Activated effector memory CD4-positive, alpha-beta T cell treated with Interleukin-2 at 50 U/mL for 16 hours (primary cell): ENCODE data around the gene C5orf63.
"Not testable (repeated sequence)": the region's sequence is repeated elsewhere in the genome, so short reads cannot be mapped to it uniquely, and the experiment has no call there.

ENCODE experiments used
- DNase-seq: peaks from one replicate; pipeline ENCODE4 v3.0.0-alpha.2; 2020

Gene C5orf63

DNA sequence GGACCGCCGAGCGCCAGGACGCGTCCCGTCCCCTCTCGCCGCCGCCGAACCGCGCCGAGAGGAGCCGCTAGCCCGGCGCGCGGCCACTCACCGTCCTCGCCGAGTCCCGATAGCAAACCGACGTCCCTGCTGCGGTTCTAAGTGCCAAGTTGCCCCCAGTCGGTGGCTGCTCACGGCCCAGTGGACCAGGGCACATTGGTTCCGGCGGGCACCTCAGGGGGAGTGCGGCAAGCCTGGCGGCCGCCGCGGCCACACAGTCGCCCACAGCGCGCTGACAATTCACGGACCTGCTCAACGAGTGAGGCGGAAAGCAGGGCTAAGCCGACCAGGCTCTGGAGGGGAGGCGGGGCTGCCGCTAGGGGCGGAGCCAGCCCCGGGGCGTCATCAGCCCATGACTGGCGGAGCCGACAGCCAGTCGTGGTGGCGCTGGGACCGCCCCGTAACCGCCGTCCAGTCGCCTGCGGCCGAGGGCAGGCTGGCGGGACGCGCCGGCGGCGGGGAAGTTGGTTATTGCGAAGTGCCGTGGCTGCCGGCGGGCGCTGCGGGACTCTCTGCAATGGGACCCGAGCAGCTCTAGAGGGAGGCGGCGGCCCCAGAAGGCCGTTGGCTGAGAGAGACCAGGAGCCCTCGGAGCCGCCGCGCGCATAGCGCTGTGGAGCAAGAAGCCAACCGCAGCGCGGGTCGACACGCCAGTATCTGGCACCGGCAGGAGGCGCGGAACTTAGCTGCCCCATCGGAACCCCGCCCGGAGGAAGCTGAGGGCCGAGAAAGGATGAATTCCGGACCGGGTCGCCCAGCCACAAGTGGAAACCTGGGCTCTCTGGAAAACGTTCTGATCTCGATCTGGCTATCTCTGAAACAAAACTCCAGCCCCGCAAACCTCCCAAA is 42.8 kb downstream of the C5orf63 start, which contains the start of gene MARCHF3:
Gene MARCHF3 (minus strand): TSS at position 300 of the 888 bp plus-strand sequence. CDS start 112,387 bp downstream, outside the sequence.
- peak; percentile 92 for DNase-seq

DNA sequence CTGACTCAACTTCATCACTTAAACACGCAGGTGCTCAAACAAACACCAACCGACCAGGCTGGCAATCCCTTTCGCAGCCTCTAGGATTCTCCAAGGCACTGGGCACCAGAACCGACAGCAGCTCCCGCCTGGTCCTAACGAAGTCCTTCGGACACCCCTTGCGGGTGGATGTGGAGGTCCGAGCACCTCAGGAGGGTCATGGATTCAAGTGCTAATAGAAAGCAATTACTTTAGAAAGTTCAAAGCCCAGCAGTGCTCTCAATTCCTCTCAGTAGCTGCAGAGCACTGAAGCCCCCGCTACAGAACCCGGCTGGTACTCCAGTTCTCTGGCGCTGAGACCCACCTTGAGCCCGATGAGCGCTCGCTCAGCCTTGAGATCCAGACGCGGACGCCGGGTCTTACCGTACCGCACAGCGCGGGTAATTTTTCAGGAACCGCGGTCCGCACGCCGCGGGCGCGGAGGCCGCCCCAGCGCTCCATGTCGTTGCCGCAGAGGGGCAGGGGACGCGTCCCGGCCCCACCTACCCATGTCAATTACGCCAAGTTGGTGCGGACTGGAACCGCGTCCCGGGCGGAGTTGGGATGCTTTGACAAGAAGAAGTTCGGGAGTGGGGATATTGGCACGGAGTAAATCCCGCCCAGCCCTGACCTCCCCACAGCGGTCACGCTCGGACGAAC is 43.6 kb downstream of the C5orf63 start:
- peak; percentile 29 for DNase-seq

DNA sequence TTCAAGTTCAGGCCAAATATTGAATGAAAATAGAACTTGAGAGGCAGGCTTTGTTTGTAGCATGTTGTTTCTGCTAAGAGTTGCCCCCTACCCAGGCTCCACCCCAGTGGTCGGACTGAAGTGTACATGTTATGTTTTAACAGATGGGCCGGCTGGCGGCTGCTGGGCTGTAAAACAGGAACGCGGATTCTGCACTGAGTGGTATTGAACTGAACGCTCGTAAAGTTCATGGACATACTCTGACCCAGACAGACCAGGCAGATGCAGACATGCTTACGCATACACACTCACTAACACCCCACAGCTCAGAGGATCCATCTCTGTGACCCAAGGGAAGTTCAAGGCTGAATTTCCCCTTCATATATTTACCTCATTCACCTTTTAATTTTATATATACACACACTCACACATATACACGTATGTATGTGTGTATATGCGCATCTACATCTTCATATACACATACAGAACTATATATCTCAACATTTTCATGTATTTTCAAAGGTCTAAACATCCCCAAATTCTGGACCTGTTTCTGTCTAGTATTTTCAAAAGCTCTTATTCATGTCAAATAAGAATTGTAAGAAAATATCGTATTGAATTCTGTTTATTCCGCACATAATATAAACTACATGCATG is 44.4 kb downstream of the C5orf63 start:
- no peak for DNase-seq

GRCh38 chr5:127027539-127027938 is 45.8 kb downstream of the C5orf63 start:
- no peak for DNase-seq

DNA sequence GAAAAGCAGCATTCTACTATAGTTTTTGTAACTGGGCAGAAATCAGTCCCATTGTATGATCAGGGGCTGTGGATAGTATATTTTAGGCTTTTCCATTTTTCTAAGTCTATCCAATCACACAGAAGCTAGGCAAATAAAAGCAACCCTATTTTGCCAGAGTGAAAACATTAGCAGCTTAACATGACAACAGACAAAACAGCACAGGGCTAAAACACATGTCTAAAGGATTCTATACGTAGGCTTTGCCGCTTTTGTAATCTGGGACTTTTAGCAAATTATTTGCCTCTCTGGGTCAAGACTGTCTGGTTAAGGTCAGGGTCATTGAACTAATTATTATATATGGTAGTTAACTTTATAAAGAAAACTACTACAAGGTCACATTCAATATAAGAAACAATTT is 47.1 kb downstream of the C5orf63 start:
- no peak for DNase-seq

- no peak for DNase-seq
Measured at GRCh38 chr5:127025467-127025866, 47.8 kb downstream of the C5orf63 start.

- no peak for DNase-seq
Measured at GRCh38 chr5:127024821-127025220, 48.5 kb downstream of the C5orf63 start.

DNA sequence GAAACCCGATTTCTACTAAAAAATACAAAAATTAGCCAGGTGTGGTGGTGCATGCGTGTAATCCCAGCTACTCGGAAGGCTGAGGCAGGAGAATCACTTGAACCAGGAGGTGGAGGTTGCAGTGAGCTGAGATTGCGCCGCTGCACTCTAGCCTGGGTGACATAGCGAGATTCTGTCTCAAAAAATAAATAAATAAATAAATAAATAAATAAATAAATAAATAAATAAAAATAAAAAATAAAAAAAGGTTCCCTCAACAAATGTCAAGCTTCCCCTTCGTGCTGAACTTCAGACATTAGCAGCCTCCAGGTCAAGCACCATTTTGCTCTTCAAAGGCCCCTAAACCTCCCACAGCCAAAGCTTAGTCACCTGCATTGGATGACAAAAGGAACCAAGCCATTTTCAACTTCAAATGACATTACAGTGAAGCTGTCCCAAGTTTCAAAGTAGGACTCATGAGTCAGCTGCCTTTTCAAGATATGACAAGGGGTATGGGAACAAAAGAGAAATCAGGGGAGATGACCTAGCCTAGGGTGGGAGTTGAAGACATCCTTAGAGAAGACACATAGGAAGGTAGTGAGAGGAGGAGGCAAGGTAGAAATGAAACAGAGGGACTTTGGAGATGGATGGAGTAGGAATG is 49.6 kb downstream of the C5orf63 start:
- DNase-seq: not testable (repeated sequence)

GRCh38 chr5:127022846-127023245 is 50.5 kb downstream of the C5orf63 start:
- DNase-seq: no peak

GRCh38 chr5:127019928-127020327 is 53.4 kb downstream of the C5orf63 start:
- DNase-seq: no peak

GRCh38 chr5:127016722-127017121 is 56.6 kb downstream of the C5orf63 start:
- DNase-seq: not testable (repeated sequence)

DNA sequence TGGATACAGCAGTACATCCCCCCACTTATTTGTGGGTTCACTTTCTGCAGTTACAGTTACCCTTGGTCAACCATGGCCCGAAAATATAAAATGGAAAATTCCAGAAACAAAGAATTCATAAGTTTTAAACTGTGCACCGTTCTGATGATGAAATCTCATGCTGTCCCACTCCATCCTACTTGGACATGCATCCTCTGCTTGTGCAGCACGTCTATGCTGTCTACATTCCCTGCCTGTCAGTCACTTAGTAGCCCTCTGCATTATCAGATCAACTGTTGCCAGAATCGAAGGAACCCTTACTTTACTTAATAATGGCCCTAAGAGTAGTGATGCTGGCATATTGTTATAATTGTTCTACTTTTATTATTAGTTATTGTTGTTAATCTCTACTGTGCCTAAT is 57.6 kb downstream of the C5orf63 start:
- no peak for DNase-seq

DNA sequence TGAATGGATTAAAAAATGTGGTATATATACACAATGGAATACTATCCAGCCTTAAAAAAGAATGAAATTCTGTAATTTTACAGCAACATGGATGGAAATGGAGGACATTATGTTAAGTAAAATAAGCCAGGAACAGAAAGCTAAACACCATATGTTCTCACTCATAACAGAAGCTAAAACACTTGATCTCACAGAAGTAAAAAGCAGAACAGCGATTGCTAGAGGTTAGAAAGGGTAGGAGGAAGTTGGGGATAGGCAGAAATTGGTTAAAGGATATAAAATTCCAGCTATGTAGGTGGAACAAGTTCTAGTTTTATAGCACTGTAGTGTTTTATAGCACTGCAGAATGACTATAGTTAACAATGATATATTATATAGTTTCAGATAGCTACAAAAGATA is 58.7 kb downstream of the C5orf63 start:
- no peak for DNase-seq

DNA sequence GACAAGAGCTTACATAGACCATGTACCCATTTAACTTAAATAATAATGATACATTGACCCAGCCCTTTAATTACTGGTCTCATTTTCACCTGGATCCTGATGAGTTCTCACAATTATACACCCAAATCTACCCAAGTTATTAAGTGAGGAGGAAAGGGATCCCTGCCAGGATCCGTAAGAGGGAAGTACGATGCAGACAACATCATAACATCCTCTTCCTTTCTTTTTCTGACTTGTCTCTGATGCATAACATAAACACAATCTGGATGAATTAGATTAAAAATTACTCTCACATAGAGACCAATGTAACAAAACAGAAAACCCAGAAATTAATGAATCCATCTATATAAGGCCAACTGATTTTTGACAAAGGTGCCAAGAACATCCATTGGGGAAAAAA is 59.9 kb downstream of the C5orf63 start:
- no peak for DNase-seq

- no peak for DNase-seq
Measured at GRCh38 chr5:127012916-127013315, 60.4 kb downstream of the C5orf63 start.

DNA sequence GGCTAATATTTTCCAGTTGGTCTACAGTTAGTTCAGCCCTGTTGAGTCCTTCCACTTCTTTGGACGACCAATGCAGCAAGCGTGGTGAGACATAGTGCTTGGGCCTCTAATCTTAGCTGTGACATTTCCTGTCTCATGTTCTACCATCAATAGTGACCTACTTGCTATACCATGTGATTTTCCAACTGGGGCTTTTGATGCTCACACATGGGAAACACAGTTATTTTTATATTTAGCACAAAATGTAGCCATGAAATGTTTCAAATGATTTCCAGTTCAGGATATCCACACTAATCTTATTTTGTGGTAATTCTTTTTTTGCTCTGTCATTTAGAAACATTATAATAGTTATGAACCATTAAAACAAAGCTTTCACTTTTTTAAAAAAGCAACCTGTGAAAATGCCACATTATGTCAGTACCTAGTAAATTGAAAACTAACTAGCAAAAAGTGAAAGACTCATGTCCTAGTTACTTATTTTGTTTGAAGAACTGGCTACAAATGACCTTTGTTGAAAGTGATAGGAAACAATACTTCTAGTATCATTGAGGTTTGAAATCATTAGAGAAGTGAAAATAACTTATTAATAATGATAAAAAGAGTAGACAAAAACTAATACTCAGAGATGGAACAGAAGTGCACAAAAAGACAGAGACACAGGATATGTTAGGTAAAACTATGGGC is 61.2 kb downstream of the C5orf63 start:
- no peak for DNase-seq

DNA sequence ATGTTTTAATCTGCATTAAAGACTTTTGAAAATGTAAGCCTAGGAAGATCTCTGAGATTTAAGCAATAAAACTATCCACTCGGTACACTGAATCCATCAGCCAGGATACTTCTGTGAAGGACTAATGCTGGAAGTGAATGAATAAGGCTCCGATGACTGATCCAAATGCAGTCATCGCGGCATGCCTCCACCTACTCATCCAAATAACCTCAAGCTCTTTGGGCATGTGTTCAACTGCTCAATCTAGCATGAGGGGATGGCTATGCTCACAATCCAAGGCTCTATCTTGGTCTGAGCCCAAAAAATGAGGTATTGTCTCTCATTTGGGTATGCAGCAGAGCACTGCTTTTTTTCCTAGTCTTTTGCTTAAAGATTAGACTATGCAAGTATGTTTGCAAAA is 62.1 kb downstream of the C5orf63 start:
- DNase-seq: no peak

GRCh38 chr5:127010362-127010761 is 62.9 kb downstream of the C5orf63 start:
- DNase-seq: no peak

GRCh38 chr5:127009784-127010183 is 63.5 kb downstream of the C5orf63 start:
- DNase-seq: no peak

DNA sequence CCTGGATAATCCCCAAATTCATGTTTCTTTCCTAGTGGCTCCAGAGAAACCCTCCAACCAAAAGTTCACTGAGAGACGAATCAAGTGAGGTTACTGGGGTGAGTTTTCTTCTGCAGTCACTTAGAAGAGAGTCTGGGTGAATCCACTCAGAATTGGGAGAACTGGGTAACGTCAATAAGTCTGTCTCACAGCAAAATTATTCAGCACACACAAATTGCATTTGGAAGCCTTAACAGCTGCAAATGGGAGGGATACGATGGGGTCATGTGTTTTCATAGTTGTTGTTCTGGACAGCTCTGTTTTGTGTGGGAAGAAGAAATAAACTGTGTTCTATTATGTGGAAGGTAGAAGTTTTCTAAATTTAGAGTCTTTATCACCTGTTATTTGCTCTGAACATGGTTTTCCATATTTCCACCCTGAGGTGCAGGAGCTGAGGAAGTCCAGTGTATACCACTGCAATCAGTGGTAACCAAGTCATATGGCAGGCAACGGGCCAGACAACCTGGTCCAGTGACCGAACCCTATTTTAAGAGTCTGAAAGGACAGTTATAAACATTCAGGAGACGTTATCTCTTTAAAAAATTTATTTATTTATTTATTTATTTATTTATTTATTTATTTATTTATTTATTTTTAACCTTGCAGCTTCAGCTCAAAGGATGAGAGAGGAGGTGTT is 64.9 kb downstream of the C5orf63 start:
- DNase-seq: no peak

GRCh38 chr5:127007522-127007921 is 65.8 kb downstream of the C5orf63 start:
- no peak for DNase-seq

DNA sequence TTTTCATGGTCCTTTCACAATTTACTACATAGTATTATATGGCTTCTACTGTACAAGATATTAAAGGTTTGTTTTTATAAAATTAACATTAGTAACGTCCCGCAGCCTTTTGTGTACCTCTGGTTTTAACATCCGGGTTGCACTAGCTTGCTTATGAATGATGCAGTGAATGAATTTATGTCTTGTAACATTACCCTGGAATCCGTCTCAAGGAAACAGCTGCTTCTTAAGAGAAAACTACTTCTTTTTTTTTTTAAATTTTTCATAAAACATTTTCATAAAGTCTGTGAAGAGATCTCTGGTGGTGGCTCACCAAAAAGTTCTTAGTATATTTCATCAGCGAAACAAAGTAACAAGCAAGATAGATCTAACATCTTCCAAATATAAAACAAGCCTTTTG is 66.6 kb downstream of the C5orf63 start:
- DNase-seq: no peak
